Head of caudate nucleus (tissue), 42 donors: ENCODE measurements around the gene TTL.
"Not testable (repeated sequence)": the region's sequence is repeated elsewhere in the genome, so short reads cannot be mapped to it uniquely, and the experiment has no call there.

Source experiments
- DNase-seq, 42 donors: peaks; one replicate each; pipeline versions ENCODE4 v3.0.0 to v3.0.0-alpha.2; 2020 to 2021; ENCODE audit warnings: mixed read lengths in 7 of 42
- intact Hi-C: fragments of 100-400 bp; cut with DNase I; formaldehyde crosslinking; loops from one replicate; pipeline ENCODE4 v1.15.0; 2022

Gene TTL

GRCh38 chr2:112481528-112482233 lies at the start of gene TTL:
TSS of gene TTL (plus strand) at chr2:112482156. CDS start at chr2:112482345, 189 bp downstream.
- intact Hi-C loops, result loop anchor here (1.0 to 10.0 kb wide), 5 partner anchors 61 to 227 kb away; partner anchors contain the start of genes CHCHD5, POLR1B, SLC20A1 and ZC3H6

GRCh38 chr2:112432390-112432734 lies 49.6 kb upstream of the TTL start:
- DNase-seq, intact Hi-C loops: not testable (repeated sequence)

More at GRCh38 chr2:112481528-112482233, at the start of gene TTL:
- DNase-seq, result peak; percentile 24 to 91 (median 82)

- intact Hi-C loops, result not testable (repeated sequence)
- DNase-seq, result peak in 21 of 42 donors; percentile 7 to 61 (median 32)
These were observed 49.0 kb upstream of the TTL start for GRCh38 chr2:112432735-112433479.

GRCh38 chr2:112433480-112433879 lies 48.5 kb upstream of the TTL start, which contains the start of gene RGPD8:
TSS of gene RGPD8 (minus strand) at chr2:112433645. CDS start at chr2:112433453, 192 bp downstream.
- DNase-seq, result peak; percentile 76 to 95 (median 90)
- intact Hi-C loops, result not testable (repeated sequence)

- DNase-seq, result peak in 3 of 42 donors; percentile 4 to 43 (median 11)
- intact Hi-C loops, result no loop called here
These were observed 47.8 kb upstream of the TTL start for GRCh38 chr2:112433932-112434730.

GRCh38 chr2:112434890-112435715 lies 46.9 kb upstream of the TTL start:
- intact Hi-C loops, result loop anchor here (5.0 kb wide), 1 partner anchor 178 kb away; the partner anchor contains the start of gene ZC3H8
- DNase-seq, result peak in 1 of 42 donors; percentile 25

- intact Hi-C loops, result loop anchor here (5.0 kb wide), 1 partner anchor 179 kb away; the partner anchor contains the start of gene ZC3H8
- not testable (repeated sequence) for DNase-seq
These were observed 46.1 kb upstream of the TTL start for GRCh38 chr2:112435716-112436431.

GRCh38 chr2:112436993-112437392 lies 45.0 kb upstream of the TTL start:
- intact Hi-C loops, result loop anchor here (5.0 kb wide), 1 partner anchor 180 kb away; the partner anchor contains the start of gene ZC3H8
- peak in 1 of 42 donors; percentile 13 for DNase-seq

GRCh38 chr2:112437405-112437831 lies 44.5 kb upstream of the TTL start:
- peak in 1 of 42 donors; percentile 18 for DNase-seq
- intact Hi-C loops, result loop anchor here (5.0 kb wide), 1 partner anchor 180 kb away; the partner anchor contains the start of gene ZC3H8

GRCh38 chr2:112438603-112439261 lies 43.2 kb upstream of the TTL start:
- intact Hi-C loops, result loop anchor here (5.0 kb wide), 1 partner anchor 181 kb away; the partner anchor contains the start of gene ZC3H8
- DNase-seq, result not testable (repeated sequence)

- intact Hi-C loops, DNase-seq: not testable (repeated sequence)
These were observed 37.7 kb upstream of the TTL start for GRCh38 chr2:112444256-112444655.

GRCh38 chr2:112449854-112450253 lies 32.1 kb upstream of the TTL start:
- intact Hi-C loops, result no loop called here
- no peak for DNase-seq

- intact Hi-C loops, result no loop called here
- DNase-seq, result no peak
These were observed 30.6 kb upstream of the TTL start for GRCh38 chr2:112451317-112451716.

- intact Hi-C loops, result no loop called here
- no peak for DNase-seq
These were observed 27.4 kb upstream of the TTL start for GRCh38 chr2:112454586-112454985.

GRCh38 chr2:112459372-112459771 lies 22.6 kb upstream of the TTL start:
- intact Hi-C loops, result no loop called here

GRCh38 chr2:112462178-112462577 lies 19.8 kb upstream of the TTL start:
- intact Hi-C loops, result no loop called here
- no peak for DNase-seq

More at GRCh38 chr2:112459372-112459771, 22.6 kb upstream of the TTL start:
- no peak for DNase-seq

- intact Hi-C loops, result no loop called here
- no peak for DNase-seq
These were observed 18.7 kb upstream of the TTL start for GRCh38 chr2:112463256-112463655.
